ENCODE measurements around the gene PDIA5.

- TF ChIP-seq CTCF (IDR thresholded peaks at IDR 0.05) (no peak), POLR2A (IDR thresholded peaks at IDR 0.05) (no peak), EP300 (IDR thresholded peaks at IDR 0.05) (no peak), POLR2AphosphoS5 (IDR thresholded peaks at IDR 0.05) (no peak)
These were observed 45.4 kb downstream of the PDIA5 start for GRCh38 chr3:123112232-123112631.
